Neural cell (in vitro differentiated cells): ENCODE data around the gene POLE2. TPM values are rescaled to one million over a fixed set of nuclear protein-coding genes. Genes with fewer than 3 reads are reported as not detected.
"Not testable (repeated sequence)": the region's sequence is repeated elsewhere in the genome, so short reads cannot be mapped to it uniquely, and the experiment has no call there.

Experiments
- H2AFZ ChIP-seq: fragments of 200-600, 300-800 bp; sonication (generic), shearing (Covaris generic); 2 replicates; pipeline ENCODE4 v1.6.0; 2014; ENCODE audit warnings: low read depth, mild to moderate bottlenecking, antibody characterized with exemption, low read length, moderate library complexity
- H3F3A ChIP-seq: fragments of 200-600 bp; shearing (Covaris generic); 2 replicates; pipeline ENCODE4 v1.6.1; 2016; ENCODE audit warnings: mild to moderate bottlenecking, moderate library complexity, mixed read lengths, antibody characterized with exemption, low read length; ENCODE audit not compliant: insufficient read depth, poor library complexity, severe bottlenecking
- H3K27ac ChIP-seq: fragments of 200-600, 300-800 bp; sonication (generic), shearing (Covaris generic); 2 replicates; pipeline ENCODE4 v1.5.1; 2014; ENCODE audit warnings: mild to moderate bottlenecking, low read length, moderate library complexity
- H3K27me3 ChIP-seq: fragments of 300-800, 200-600 bp; sonication (generic), shearing (Covaris generic); 2 replicates; pipeline ENCODE4 v1.6.0; 2014; ENCODE audit warnings: mild to moderate bottlenecking, low read depth, low read length, moderate library complexity; ENCODE audit not compliant: insufficient read depth
- H3K36me3 ChIP-seq: fragments of 300-800, 200-600 bp; sonication (generic), shearing (Covaris generic); 2 replicates; pipeline ENCODE4 v1.5.1; 2014; ENCODE audit warnings: mild to moderate bottlenecking, antibody characterized with exemption, low read length, moderate library complexity; ENCODE audit not compliant: insufficient read depth
- H3K4me2 ChIP-seq: fragments of 300-800, 200-600 bp; sonication (generic), shearing (Covaris generic); 2 replicates; pipeline ENCODE4 v1.6.0; 2014; ENCODE audit warnings: mild to moderate bottlenecking, low read length
- H3K4me3 ChIP-seq: fragments of 300-800, 200-600 bp; sonication (generic), shearing (Covaris generic); 2 replicates; pipeline ENCODE4 v1.5.1; 2014; ENCODE audit warnings: mild to moderate bottlenecking, low read length, moderate library complexity
- H3K79me2 ChIP-seq: fragments of 200-600 bp; shearing (Covaris generic); replicated peaks from 2 replicates; pipeline ENCODE4 v1.6.0; 2014; ENCODE audit warnings: mild to moderate bottlenecking, low read length, moderate library complexity; ENCODE audit not compliant: insufficient read depth
- H3K9ac ChIP-seq: fragments of 300-800, 200-600 bp; sonication (generic), shearing (Covaris generic); 2 replicates; pipeline ENCODE4 v1.6.1; 2016; ENCODE audit warnings: mild to moderate bottlenecking, low read length, mixed read lengths
- H3K9me2 ChIP-seq: fragments of 200-600 bp; shearing (Covaris generic); 2 replicates; pipeline ENCODE4 v1.6.1; 2016; ENCODE audit warnings: mild to moderate bottlenecking, low read length, mixed read lengths; ENCODE audit not compliant: insufficient read depth
- H3K9me3 ChIP-seq: fragments of 200-600, 300-800 bp; sonication (generic), shearing (Covaris generic); 2 replicates; pipeline ENCODE4 v1.6.1; 2016; ENCODE audit warnings: mild to moderate bottlenecking, mixed run types, low read length, moderate library complexity, mixed read lengths
- H4K20me1 ChIP-seq: fragments of 200-600 bp; shearing (Covaris generic); 2 replicates; pipeline ENCODE4 v1.6.1; 2016; ENCODE audit warnings: mild to moderate bottlenecking, mixed run types; ENCODE audit not compliant: insufficient read depth
- CTCF ChIP-seq: fragments of 450-650 bp; IDR thresholded peaks from 2 replicates; pipeline ENCODE4 v1.5.1; 2014; ENCODE audit warnings: antibody characterized with exemption, mild to moderate bottlenecking, moderate library complexity; ENCODE audit not compliant: poor library complexity, severe bottlenecking
- EP300 ChIP-seq: fragments of 450-650 bp; conservative IDR thresholded peaks from 2 replicates; pipeline ENCODE4 v1.6.1; 2014; ENCODE audit warnings: antibody characterized with exemption, mild to moderate bottlenecking, moderate library complexity; ENCODE audit not compliant: poor library complexity, severe bottlenecking
- EZH2 ChIP-seq: fragments of 200-600, 300-800 bp; shearing (Covaris generic), sonication (generic); IDR thresholded peaks from 2 replicates; pipeline ENCODE4 v1.6.1; 2014; ENCODE audit warnings: antibody characterized with exemption, low read length, borderline replicate concordance, mild to moderate bottlenecking; ENCODE audit not compliant: insufficient read depth, poor library complexity, severe bottlenecking
- MXI1 ChIP-seq: fragments of 450-650 bp; conservative IDR thresholded peaks from 2 replicates; pipeline ENCODE4 v1.6.1; 2014; ENCODE audit warnings: antibody characterized with exemption, mild to moderate bottlenecking; ENCODE audit not compliant: poor library complexity, severe bottlenecking
- POLR2AphosphoS5 ChIP-seq: IDR thresholded peaks from 2 replicates; pipeline ENCODE4 v1.6.1; 2012
- RAD21 ChIP-seq: fragments of 450-650 bp; conservative IDR thresholded peaks from 2 replicates; pipeline ENCODE4 v1.6.1; 2014; ENCODE audit warnings: antibody characterized with exemption, mild to moderate bottlenecking, moderate library complexity
- REST ChIP-seq: IDR thresholded peaks from 2 replicates; pipeline ENCODE4 v1.6.1; 2012; ENCODE audit warnings: borderline replicate concordance
- SMC3 ChIP-seq: fragments of 450-650 bp; conservative IDR thresholded peaks from 2 replicates; pipeline ENCODE4 v1.6.1; 2014; ENCODE audit warnings: antibody characterized with exemption, mild to moderate bottlenecking, moderate library complexity; ENCODE audit not compliant: poor library complexity
- TAF1 ChIP-seq: IDR thresholded peaks from 2 replicates; pipeline ENCODE4 v1.6.1; 2012; ENCODE audit warnings: low read depth
- polyA minus RNA-seq: library from RNA; depleted of rRNA, polyadenylated mRNA; stranded (reverse); fragments of >200 nt; gene quantifications from 2 replicates; pipeline ENCODE4 v1.2.3, GENCODE V29; 2014
- polyA plus RNA-seq: library from polyadenylated mRNA; depleted of rRNA; stranded (reverse); fragments of >200 nt; gene quantifications from 2 replicates; pipeline ENCODE4 v1.2.3, GENCODE V29; 2014

Gene POLE2, protein sequence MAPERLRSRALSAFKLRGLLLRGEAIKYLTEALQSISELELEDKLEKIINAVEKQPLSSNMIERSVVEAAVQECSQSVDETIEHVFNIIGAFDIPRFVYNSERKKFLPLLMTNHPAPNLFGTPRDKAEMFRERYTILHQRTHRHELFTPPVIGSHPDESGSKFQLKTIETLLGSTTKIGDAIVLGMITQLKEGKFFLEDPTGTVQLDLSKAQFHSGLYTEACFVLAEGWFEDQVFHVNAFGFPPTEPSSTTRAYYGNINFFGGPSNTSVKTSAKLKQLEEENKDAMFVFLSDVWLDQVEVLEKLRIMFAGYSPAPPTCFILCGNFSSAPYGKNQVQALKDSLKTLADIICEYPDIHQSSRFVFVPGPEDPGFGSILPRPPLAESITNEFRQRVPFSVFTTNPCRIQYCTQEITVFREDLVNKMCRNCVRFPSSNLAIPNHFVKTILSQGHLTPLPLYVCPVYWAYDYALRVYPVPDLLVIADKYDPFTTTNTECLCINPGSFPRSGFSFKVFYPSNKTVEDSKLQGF
- 2.8 and 7.9 TPM in 2 replicates for polyA plus RNA-seq
- polyA minus RNA-seq: 5.8 and 7.9 TPM in 2 replicates

- peaks cover 4% of the 10 kb centered on the region for H3F3A ChIP-seq
- H3K27ac ChIP-seq: peak within 1 kb of the TSS; percentile 46
- no peaks in the 10 kb centered on the region for H4K20me1 ChIP-seq
- no peaks in the 10 kb centered on the region for H3K9me2 ChIP-seq
- H3K4me3 ChIP-seq: peak within 1 kb of the TSS; percentile 78
- H3K36me3 ChIP-seq: no peaks in the 10 kb centered on the region
- peak within 1 kb of the TSS; percentile 64 for H3K9ac ChIP-seq
- H3K79me2 ChIP-seq: no peaks in the 10 kb centered on the region
- peak within 1 kb of the TSS; percentile 59 for H2AFZ ChIP-seq
- H3K27me3 ChIP-seq: no peaks in the 10 kb centered on the region
- TF ChIP-seq EP300: no peak
- peak; percentile 9 for TF ChIP-seq POLR2AphosphoS5
- no peak for TF ChIP-seq EZH2
- TF ChIP-seq SMC3: no peak
- peak; percentile 54 for TF ChIP-seq MXI1
- TF ChIP-seq REST: peak; percentile 20
- peak; percentile 35 for TF ChIP-seq RAD21
- no peak for TF ChIP-seq TAF1
- peak; percentile 52 for TF ChIP-seq CTCF
- peak within 1 kb of the TSS; percentile 45 for H3K4me2 ChIP-seq
- H3K9me3 ChIP-seq: no peaks in the 10 kb centered on the region
These were observed at the start of gene POLE2 for GRCh38 chr14:49687942-49688700. Gene POLE2, minus strand, starts transcription at chr14:49688214. Its CDS starts 11 bp downstream, at chr14:49688203.

- H3K9me2 ChIP-seq, H3K9ac ChIP-seq, H3K4me3 ChIP-seq, H3K4me2 ChIP-seq, H3K36me3 ChIP-seq, H3F3A ChIP-seq, H3K79me2 ChIP-seq, H2AFZ ChIP-seq, H4K20me1 ChIP-seq, H3K27me3 ChIP-seq, H3K9me3 ChIP-seq, H3K27ac ChIP-seq: not testable (repeated sequence)
These were observed 47.7 kb upstream of the POLE2 start for GRCh38 chr14:49735669-49736068.
